ENCODE results near the gene NKD1. TPM values are rescaled to one million over a fixed set of nuclear protein-coding genes. Genes with fewer than 3 reads are reported as not detected.

NKD1 gene
- total and polyA plus RNA-seq, 2 of the 8 experiments (the other 6 are each of a cell fraction or from before 2014, with no cell fraction given), result 0.70 to 4.5 TPM

DNA sequence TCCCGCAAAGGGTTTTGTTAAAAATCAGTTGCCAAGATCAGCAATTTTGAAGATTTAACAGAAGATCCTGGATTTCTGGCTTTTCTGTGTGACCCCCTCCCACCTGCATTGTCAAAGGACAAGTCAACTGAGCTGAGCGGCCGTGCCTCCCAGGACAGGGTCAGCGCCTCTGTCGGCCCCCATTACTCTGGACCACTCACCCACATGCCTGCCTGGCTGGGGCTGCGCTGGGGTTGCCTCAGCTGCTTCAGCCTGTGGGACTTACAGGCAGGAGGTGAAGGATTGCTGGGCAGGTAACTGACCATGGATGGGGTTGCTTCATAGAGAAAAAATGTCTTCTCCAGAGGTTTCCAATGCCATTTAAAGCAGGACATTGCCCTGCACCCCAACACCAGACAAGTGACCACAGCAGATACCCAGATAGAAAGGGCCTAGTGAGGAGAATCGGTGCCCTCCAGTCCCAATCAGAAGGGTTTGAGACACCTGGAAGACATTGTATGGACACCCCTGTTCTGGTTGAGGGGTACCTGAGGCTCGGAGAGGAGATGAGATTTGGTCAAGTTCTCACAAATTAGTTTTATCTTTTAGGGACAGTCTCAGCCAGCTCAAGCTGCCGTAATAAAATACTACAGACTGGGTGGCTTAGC, 80.1 kb downstream of the NKD1 start:
- no peak overlapping the region for H2BK20ac ChIP-seq (ENCODE audit: low read length)
- no peaks in the 10 kb centered on the region for H3K4me1 ChIP-seq (replicated peaks in 1 of 4; ENCODE audit: control insufficient read depth in 3 of 4, insufficient read depth in 4 of 4, low read length in 3 of 4)
- no peaks in the 10 kb centered on the region for H3K9me3 ChIP-seq (ENCODE audit: insufficient read depth in 2 of 2, low read depth in 1 of 2, low read length in 1 of 2)
- no peak overlapping the region for H3K4me3 ChIP-seq (ENCODE audit: extremely low read depth in 1 of 4, insufficient read depth in 2 of 4, low read depth in 3 of 4, low read length in 4 of 4)
- FAIRE-seq (no peak), DNase-seq (ENCODE audit: low read depth in 1 of 2, low spot score in 2 of 2) (no peak)
- POLR2A ChIA-PET (ENCODE audit: partially characterized antibody), result no interaction called here
- no peak overlapping the region for H4K5ac ChIP-seq (ENCODE audit: insufficient read length, low read depth, low read length)
- H3K4me2 ChIP-seq (ENCODE audit: insufficient read depth in 1 of 2, low read depth in 2 of 2, low read length in 2 of 2), result no peak overlapping the region
- no peak overlapping the region for H2AK5ac ChIP-seq (ENCODE audit: low read depth, low read length)
- no peaks in the 10 kb centered on the region for H4K20me1 ChIP-seq (replicated peaks in 1 of 2; ENCODE audit: control insufficient read depth in 1 of 2, insufficient read depth in 2 of 2, low read length in 2 of 2)
- H2BK120ac ChIP-seq (replicated peaks; ENCODE audit: low read depth, low read length), result no peak overlapping the region
- no peak overlapping the region for H3K9ac ChIP-seq (replicated peaks in 1 of 4; ENCODE audit: extremely low read depth in 1 of 4, low read depth in 3 of 4, low read length in 3 of 4)
- H3K23ac ChIP-seq (ENCODE audit: insufficient read length), result no peak overlapping the region
- H3K36me3 ChIP-seq (ENCODE audit: control insufficient read depth in 2 of 4, insufficient read depth in 4 of 4, low read length in 3 of 4), result no peaks in the 10 kb centered on the region
- H4K8ac ChIP-seq (ENCODE audit: extremely low read depth, insufficient read depth, low read length), result no peak overlapping the region
- no peak overlapping the region for H2BK15ac ChIP-seq (ENCODE audit: low read length)
- H4K91ac ChIP-seq (replicated peaks; ENCODE audit: insufficient read length, low read length), result no peak overlapping the region
- no peak overlapping the region for H2AFZ ChIP-seq (ENCODE audit: low read length)
- no peaks in the 10 kb centered on the region for H3K27me3 ChIP-seq (replicated peaks in 1 of 4; ENCODE audit: control insufficient read depth in 3 of 4, extremely low read depth in 1 of 4, insufficient read depth in 3 of 4, low read length in 3 of 4)
- CTCF ChIA-PET (ENCODE audit: partially characterized antibody), result interaction anchor here (0.7 to 3.5 kb wide), 18 partner anchors 8 to 256 kb away, joined by 3 to 12 read pairs (median 6); no protein-coding TSS in a partner anchor
- no peak overlapping the region for H3K56ac ChIP-seq (replicated peaks; ENCODE audit: insufficient read length, low read depth, low read length)
- H2BK5ac ChIP-seq (ENCODE audit: low read depth, low read length), result no peak overlapping the region
- no peaks in the 10 kb centered on the region for H3K23me2 ChIP-seq (ENCODE audit: low read depth, low read length)
- H3K79me1 ChIP-seq (ENCODE audit: low read depth, low read length), result no peaks in the 10 kb centered on the region
- H3K14ac ChIP-seq (ENCODE audit: insufficient read length), result no peak overlapping the region
- H3K4ac ChIP-seq (replicated peaks; ENCODE audit: insufficient read length, low read depth, low read length), result no peak overlapping the region
- H2BK12ac ChIP-seq (ENCODE audit: low read depth, low read length), result no peak overlapping the region
- no peak overlapping the region for H3K18ac ChIP-seq (ENCODE audit: extremely low read depth, low read length)
- WGBS, 2 experiments (ENCODE audit: extremely low coverage in 1 of 2, insufficient coverage in 1 of 2, insufficient read length in 1 of 2, insufficient replicate concordance in 2 of 2, low coverage in 1 of 2, low lambda C conversion rate in 2 of 2, missing lambda C conversion rate in 1 of 2), result 92% methylated on average over 9 of the region's 9 CpGs; no CpG with 5 or more reads in 1 of the 2 experiments
- no peaks in the 10 kb centered on the region for H3K79me2 ChIP-seq (ENCODE audit: control insufficient read depth in 1 of 2, insufficient read depth in 2 of 2, low read length in 2 of 2)
- no peak overlapping the region for H3K27ac ChIP-seq (ENCODE audit: low read depth, low read length)
- no peak for TF ChIP-seq EZH2 (IDR thresholded peaks at IDR 0.05; ENCODE audit: low read depth, low read length, severe bottlenecking)
- no peak for TF ChIP-seq SIX5 (IDR thresholded peaks at IDR 0.05; ENCODE audit: low read depth, low read length)

Measured in H1 (cell line).